Activated CD4-positive, alpha-beta T cell treated with anti-CD3 and anti-CD28 coated beads, Interleukin-2, amount 50 U/mL, for 24 hours (primary cell): ENCODE data around the gene DNAJC17.
A peak's percentile ranks its signal among the peaks of the same experiment; 100 is the strongest.

Experiments
- DNase-seq, 2 donors: peaks; one replicate each; pipeline ENCODE4 v3.0.0-alpha.2; 2020; ENCODE audit warnings: low read depth in 1 of 2, low spot score in 1 of 2

The DNAJC17 gene

GRCh38 chr15:40793216-40793989 is 13.9 kb downstream of the DNAJC17 start:
- no peak for DNase-seq

- DNase-seq = no peak
Observed at GRCh38 chr15:40792394-40792793, 14.9 kb downstream of the DNAJC17 start.

- DNase-seq = no peak
Observed at GRCh38 chr15:40790718-40791117, 16.6 kb downstream of the DNAJC17 start.

DNA sequence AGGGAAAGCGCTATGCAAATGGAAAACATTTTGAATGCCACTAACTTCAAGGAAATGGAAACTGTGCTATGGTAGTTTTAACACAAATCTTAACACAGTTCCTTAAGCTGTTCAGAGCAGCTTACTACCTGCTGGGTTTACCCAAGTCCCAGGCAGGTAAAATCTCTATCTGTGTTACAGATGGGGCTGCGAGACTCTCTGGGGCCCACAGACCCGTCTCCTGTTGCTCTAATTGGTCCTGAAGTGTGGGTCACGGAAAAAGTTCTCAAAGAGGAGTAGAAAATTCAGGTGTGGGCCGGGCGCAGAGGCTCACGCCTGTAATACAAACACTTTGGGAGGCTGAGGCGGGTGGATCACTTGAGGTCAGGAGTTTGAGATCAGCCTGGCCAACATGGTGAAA is 17.3 kb downstream of the DNAJC17 start:
- DNase-seq = no peak

DNA sequence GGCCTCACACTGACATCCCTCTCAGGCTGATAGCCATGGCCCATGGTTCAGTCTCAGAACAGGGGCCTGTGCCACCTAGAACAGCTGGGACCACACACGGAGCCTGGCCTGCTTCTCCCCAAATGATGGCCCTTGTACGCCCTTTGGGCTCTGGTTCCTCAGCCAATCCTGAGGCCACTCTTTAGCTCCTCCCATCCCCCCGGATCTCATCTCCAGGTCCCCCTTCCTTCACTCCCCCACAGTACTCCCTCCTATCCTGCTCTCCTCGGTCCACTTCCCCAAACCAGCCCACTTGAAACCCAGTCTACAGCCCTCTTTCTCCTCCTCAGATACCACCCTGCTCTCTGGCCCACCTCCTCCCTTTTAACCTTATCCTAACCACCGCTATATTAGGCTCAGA is 18.2 kb downstream of the DNAJC17 start:
- DNase-seq = no peak

DNA sequence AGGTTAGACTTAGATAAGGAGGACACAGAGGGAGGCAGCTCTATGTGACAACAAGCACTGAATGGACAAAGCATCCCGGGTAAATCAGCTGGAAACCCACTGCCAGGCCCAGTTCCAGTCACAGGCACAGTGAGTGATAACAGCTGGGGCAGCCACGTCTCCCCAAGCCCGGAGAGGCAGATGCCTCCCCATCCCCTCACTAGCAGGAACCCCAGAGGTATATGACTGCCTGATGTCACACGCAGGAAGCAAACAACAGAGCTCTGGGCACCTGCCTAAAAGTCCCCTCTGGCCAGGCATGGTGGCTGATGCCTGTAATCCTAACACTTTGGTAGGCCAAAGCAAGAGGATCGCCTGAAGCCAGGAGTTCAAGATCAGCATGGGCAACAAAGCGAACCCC is 19.3 kb downstream of the DNAJC17 start:
- no peak for DNase-seq

DNA sequence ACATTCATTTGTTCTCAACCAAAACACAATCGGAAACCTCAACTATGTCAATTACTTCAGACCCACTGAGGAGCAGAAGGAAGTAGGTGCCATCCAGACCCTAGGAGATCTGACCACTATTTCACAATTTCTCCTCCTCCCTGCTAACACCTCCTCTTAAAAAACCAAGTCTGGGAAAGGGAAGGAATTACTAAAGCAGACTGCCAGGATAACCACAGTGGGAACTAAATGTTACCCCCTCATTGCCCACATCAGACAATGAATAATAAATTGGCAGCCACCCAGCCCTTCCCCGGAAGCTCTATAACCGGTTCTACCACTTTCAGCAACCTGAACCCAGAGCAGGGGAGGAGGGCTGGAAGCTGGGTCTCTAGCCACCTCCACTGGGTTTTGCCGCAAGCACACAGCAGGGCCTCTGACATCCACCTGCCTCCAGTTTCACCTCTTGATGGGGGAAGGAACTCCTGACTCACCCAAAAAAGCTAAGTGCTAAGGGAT is 19.9 kb downstream of the DNAJC17 start:
- peak in 1 of 2 donors; percentile 69 for DNase-seq

DNA sequence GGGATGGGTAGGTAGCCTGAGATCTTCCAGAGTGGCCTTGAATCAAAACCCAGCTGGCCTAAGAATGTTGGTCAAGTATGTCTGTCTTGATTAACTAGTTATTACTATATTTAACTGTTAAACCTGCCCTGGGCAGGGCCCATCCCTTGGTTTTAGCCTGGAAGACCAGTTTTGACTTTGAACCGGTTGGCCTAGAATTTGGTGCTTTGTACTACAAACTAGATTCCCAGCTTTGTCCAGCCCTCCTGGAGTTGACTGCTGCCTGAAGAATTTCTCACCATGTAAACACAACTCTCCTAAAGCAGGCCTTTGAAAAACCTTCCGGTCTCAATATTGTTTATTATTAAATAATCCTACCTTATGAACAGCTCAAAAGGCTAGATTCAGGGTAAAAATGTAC is 21.5 kb downstream of the DNAJC17 start:
- no peak for DNase-seq

DNA sequence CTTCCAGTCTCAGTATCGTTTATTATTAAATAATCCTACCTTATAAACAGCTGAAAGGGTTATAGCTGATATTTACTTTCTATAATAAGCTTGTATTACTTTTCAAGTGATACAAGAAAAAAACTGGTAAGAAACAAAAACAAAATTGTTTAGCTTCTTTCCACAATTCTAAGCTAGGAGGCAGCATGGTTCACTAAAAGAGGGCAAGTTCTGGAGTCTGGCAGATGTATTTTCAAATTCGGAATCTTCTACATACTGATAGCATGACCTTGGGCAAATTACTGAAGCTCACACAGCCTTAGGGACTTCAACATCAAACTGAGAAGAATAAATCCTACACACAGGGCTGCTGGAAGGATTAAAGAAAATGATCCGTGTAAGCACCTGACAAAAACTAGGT is 22.1 kb downstream of the DNAJC17 start:
- DNase-seq = no peak

DNA sequence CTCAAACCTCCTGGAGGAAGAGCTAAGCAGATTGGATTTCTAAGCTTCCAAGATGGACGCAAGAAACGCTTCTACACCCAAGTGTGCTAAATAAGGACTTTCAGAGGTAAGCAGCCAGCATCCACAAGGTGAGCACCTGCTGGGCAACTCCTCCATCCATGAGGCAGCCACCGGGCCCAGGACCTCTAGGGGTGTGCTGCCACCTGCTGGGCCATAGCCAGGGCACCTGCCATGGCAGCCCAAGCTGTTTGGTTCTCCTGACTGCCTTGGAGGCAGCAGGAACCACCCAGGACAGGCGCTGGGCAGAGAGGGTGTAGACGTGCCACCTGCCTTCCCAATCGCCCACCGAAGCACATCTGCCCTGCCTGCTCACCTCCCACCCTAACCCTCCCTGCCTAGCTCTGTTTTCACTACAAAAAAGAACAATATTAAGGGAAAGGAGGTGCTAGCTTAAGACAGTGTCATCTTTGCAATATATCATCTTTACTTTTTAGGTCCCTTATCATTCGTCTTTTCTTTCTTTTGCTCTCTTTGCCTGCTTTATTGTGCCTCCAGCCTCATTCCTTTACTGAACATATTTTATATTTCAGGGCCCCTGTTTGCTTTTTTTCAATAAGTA is 24.6 kb downstream of the DNAJC17 start:
- DNase-seq = peak; percentile 59 to 77

DNA sequence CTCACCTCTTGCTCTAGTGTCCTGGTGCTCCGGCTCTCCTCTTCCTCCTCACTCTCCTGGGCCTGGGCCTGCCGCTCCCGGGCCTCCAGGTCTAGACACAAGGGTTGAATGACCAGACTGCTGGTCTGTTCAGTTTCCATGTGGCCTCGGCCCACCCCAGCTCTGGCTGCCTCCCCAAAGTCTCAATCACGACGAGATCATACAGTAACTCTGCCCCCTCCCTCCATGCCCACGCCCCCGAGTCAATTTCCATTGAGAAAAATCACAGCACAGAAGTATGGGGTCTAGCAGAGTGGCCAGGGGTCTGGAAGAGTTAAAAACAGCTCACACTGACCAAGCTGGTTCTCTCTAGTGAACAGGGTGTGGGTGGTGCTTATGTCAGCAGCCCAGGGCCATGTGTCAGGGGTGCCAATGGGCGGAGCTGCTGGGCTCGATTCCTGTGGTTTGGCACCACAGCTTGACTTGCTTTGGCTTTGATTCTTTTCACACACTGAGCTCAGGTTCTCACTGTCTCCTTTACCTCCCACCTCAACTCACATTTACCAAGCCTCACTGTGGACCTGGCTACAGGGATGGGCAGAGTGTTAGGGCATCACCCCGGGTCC is 30.6 kb downstream of the DNAJC17 start:
- DNase-seq = no peak

DNA sequence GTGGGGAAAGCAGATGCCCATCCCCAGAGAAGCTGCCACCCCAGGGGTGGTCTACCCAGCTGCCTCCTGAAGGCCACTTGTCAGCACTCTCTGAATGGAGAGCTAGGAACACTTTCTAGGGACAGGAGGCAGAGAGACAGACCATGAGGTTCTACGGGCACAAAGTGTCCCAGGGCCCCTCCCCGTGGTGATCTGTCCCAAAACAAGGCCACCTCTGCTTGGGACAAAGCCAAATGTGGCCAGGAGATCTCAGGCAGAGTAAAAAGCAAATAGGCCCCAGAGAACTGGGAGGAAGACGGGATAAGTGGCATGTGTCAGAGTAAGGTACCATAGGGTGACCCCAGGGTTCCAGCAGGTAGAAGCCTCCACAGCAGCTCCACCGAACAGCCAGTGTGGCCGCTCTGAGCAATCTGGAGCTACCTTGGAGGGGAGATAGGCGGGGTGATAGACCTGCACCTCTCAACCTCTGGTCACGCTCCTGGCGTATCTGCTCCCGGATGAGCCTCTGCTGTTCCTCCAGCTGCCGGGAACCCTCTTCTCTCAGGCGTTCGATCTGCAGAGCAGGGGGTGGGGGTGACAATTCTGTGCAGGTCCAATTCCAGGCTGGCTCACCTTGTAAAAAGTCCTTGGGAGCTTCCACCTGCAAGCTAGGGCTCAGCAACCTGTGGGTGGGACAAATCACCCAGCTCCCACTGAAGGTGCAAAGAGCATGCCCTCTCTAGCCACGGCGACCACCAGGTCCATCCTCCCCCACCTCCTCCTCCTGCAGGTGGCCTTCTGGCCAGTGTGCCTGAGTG is 31.3 kb downstream of the DNAJC17 start:
- no peak for DNase-seq

GRCh38 chr15:40775007-40775406 is 32.3 kb downstream of the DNAJC17 start:
- no peak for DNase-seq

- no peak for DNase-seq
Observed at GRCh38 chr15:40773902-40774301, 33.4 kb downstream of the DNAJC17 start.

GRCh38 chr15:40773496-40773895 is 33.8 kb downstream of the DNAJC17 start:
- no peak for DNase-seq

GRCh38 chr15:40772014-40772413 is 35.3 kb downstream of the DNAJC17 start:
- no peak for DNase-seq

- no peak for DNase-seq
Observed at GRCh38 chr15:40771242-40771641, 36.0 kb downstream of the DNAJC17 start.

DNA sequence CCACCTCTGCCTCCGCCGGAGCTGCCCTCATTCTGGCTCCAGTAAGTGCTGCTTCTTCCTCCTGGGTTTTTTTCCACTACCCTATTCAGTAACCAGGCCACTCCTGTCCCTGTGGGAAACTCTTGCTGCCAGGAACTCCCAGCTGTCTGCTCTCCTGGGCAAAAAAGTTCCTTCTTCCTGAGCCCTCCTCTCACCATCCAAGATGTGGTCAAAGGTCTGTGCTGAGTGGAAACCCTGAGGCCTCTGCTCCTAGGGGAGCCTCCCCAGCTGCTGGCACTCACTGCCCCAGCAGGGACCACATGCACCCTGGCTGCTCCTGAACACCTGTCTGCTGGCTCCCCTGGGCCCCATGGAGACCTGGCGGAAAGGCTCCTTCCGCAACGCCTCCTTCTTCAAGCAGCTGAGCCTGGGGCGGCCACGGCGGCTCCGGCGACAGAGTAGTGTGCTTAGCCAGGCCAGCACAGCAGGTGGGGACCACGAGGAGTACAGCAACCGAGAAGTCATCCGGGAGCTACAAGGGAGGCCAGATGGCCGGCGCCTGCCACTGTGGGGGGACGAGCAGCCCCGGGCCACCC is 37.0 kb downstream of the DNAJC17 start:
- no peak for DNase-seq

DNA sequence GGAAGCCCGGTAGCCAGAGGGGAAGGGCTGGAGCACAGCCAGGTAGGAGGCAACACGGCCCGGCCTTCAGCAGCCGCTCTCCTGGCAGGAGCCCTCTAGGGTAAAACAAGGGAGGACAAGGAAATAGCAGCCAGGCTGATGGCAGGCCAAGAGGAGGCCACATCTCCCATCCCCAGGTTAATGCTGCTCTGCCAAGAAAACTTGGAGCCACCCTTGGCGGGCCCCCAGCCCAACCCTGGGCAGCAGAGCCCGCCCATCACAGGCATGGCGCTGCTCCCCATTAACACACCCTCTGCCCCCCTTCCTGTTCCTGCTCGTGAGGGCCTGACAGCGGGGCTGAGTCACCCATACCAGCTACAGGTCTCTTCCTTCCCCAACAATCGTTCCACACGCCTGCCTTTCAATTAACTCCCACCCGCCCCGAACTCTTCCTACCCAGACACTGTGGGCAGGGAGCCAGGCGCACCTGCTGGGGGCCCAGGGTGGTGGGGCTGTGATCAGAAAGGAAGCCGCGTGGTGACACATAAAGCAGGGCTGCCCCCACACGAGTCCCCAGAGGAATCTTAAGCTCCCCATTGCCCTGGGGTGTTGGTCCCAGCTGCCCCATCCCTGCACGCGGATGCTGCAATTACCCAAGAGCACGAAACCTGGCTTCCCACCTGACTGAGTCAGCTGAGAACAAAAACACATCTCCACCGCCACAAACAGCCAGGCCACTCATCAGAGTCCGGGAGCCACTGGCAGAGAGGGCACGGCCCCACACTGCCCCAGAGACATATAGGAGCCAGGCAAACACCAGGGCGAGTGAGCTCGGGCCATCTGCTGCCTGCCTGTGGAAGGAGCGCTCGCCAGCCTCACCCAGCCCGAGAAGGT is 37.8 kb downstream of the DNAJC17 start, which contains the start of gene C15orf62:
C15orf62 (plus strand) TSS at position 707 of the 873 bp plus-strand sequence. CDS start 516 bp downstream, outside the sequence.
- DNase-seq = peak in 1 of 2 donors; percentile 68
